ENCODE results near the gene ABI3.

ABI3 gene

GRCh38 chr17:49197346-49197998, 13.0 kb upstream of the ABI3 start:
- DNase-seq, result no peak

GRCh38 chr17:49198211-49198610, 12.3 kb upstream of the ABI3 start:
- no peak for DNase-seq

GRCh38 chr17:49200423-49201083, 10.0 kb upstream of the ABI3 start:
- no peak for DNase-seq

GRCh38 chr17:49201481-49201927, 9.0 kb upstream of the ABI3 start:
- DNase-seq, result no peak

GRCh38 chr17:49203796-49204195, 6.7 kb upstream of the ABI3 start:
- DNase-seq, result no peak

- DNase-seq, result no peak
These were observed 6.0 kb upstream of the ABI3 start for GRCh38 chr17:49204516-49204915.

- no peak for DNase-seq
These were observed 1.4 kb upstream of the ABI3 start for GRCh38 chr17:49209061-49209571.

GRCh38 chr17:49213399-49213798, 2.9 kb downstream of the ABI3 start:
- DNase-seq, result no peak

GRCh38 chr17:49213847-49214246, 3.3 kb downstream of the ABI3 start:
- no peak for DNase-seq

GRCh38 chr17:49214676-49215360, 4.3 kb downstream of the ABI3 start:
- DNase-seq, result no peak

- DNase-seq, result no peak
These were observed 6.0 kb downstream of the ABI3 start for GRCh38 chr17:49216482-49216881.

- DNase-seq, result no peak
These were observed 6.6 kb downstream of the ABI3 start for GRCh38 chr17:49216953-49217650.

- no peak for DNase-seq
These were observed 7.3 kb downstream of the ABI3 start for GRCh38 chr17:49217651-49218413.

GRCh38 chr17:49218941-49219913, 8.7 kb downstream of the ABI3 start:
- no peak for DNase-seq

GRCh38 chr17:49219987-49220386, 9.5 kb downstream of the ABI3 start:
- DNase-seq, result no peak

GRCh38 chr17:49223168-49223516, 12.6 kb downstream of the ABI3 start:
- no peak for DNase-seq

GRCh38 chr17:49223517-49224197, 13.2 kb downstream of the ABI3 start:
- no peak for DNase-seq

- no peak for DNase-seq
These were observed 13.9 kb downstream of the ABI3 start for GRCh38 chr17:49224198-49224996.

GRCh38 chr17:49224997-49225337, 14.5 kb downstream of the ABI3 start:
- no peak for DNase-seq

All from T1000 (cell line).